OCI-LY3 (cell line): ENCODE results near the gene MTMR2.

Source experiments
- CTCF ChIP-seq: fragments of 200-600, 300-600 bp; sonication (generic); IDR thresholded peaks from 2 replicates; pipeline ENCODE4 v1.5.1; 2014; ENCODE audit warnings: antibody characterized with exemption, low read length, low read depth
- EZH2phosphoT487 ChIP-seq: fragments of 200-600 bp; shearing (Covaris generic); IDR thresholded peaks from 2 replicates; pipeline ENCODE4 v1.6.1; 2018; ENCODE audit warnings: antibody characterized with exemption, mixed run types, low read depth

GRCh38 chr11:95835351-95835750 lies 88.6 kb downstream of the MTMR2 start:
- TF ChIP-seq CTCF (no peak), EZH2phosphoT487 (no peak)
